HG03565 (cell line): ENCODE results near the gene SLC25A1.
"Not testable (repeated sequence)": the region's sequence is repeated elsewhere in the genome, so short reads cannot be mapped to it uniquely, and the experiment has no call there.

Experiments used
- ATAC-seq: cut with Tn5 transposase; IDR thresholded peaks from one replicate; pipeline ENCODE4 v1.9.1; 2021; ENCODE audit warnings: mild to moderate bottlenecking, moderate library complexity; ENCODE audit not compliant: unreplicated experiment

Gene SLC25A1

GRCh38 chr22:19169002-19169946, 9.3 kb downstream of the SLC25A1 start:
- no peak for ATAC-seq

GRCh38 chr22:19168088-19168890, 10.2 kb downstream of the SLC25A1 start:
- ATAC-seq = no peak

- no peak for ATAC-seq
Observed at GRCh38 chr22:19167106-19167869, 11.2 kb downstream of the SLC25A1 start.

- ATAC-seq = no peak
Observed at GRCh38 chr22:19166421-19166820, 12.1 kb downstream of the SLC25A1 start.

GRCh38 chr22:19164425-19164824, 14.1 kb downstream of the SLC25A1 start:
- ATAC-seq = no peak

- not testable (repeated sequence) for ATAC-seq
Observed at GRCh38 chr22:19158649-19159048, 19.9 kb downstream of the SLC25A1 start.

GRCh38 chr22:19156109-19156508, 22.4 kb downstream of the SLC25A1 start:
- not testable (repeated sequence) for ATAC-seq

- ATAC-seq = no peak
Observed at GRCh38 chr22:19152942-19153883, 25.3 kb downstream of the SLC25A1 start.

GRCh38 chr22:19151329-19152191, 27.0 kb downstream of the SLC25A1 start:
- ATAC-seq = no peak

GRCh38 chr22:19150482-19151328, 27.8 kb downstream of the SLC25A1 start:
- ATAC-seq = no peak

- ATAC-seq = no peak
Observed at GRCh38 chr22:19149991-19150390, 28.5 kb downstream of the SLC25A1 start, which contains the start of gene GSC2. GSC2 (minus strand) TSS chr22:19150292; CDS start chr22:19150283, 9 bp downstream.

GRCh38 chr22:19149047-19149883, 29.3 kb downstream of the SLC25A1 start:
- ATAC-seq = no peak

GRCh38 chr22:19148417-19149046, 30.0 kb downstream of the SLC25A1 start:
- ATAC-seq = no peak

- no peak for ATAC-seq
Observed at GRCh38 chr22:19147195-19147780, 31.2 kb downstream of the SLC25A1 start.

GRCh38 chr22:19146215-19146968, 32.1 kb downstream of the SLC25A1 start:
- ATAC-seq = no peak
